ENCODE measurements around the gene NHLRC3. TPM values are rescaled to one million over a fixed set of nuclear protein-coding genes. Genes with fewer than 3 reads are reported as not detected.
"Not testable (repeated sequence)": the region's sequence is repeated elsewhere in the genome, so short reads cannot be mapped to it uniquely, and the experiment has no call there.

The NHLRC3 gene
- total RNA-seq, 1 experiment from 2014 or later = 11.3 TPM

DNA sequence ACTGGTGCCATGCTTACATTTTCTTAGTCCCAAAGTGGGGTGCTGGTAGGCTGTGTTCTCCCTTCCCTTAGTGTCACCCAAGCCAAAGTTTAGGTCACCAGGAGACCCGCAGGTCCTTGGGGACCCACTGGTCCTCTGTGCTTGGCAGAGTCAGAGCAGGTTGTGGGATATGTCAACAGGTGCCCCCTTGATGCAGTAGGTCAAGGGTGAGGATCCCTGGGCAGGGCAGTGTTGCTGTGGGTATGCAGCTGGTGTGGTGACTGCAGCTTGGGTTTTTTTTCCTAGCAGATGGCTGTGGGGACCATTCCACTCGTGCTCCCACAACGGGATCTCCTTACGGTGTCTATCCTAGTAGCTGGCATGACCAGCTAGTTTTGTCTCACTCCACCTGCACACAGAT is 23.7 kb downstream of the NHLRC3 start:
- intact Hi-C loops (cut with micrococcal nuclease) = no loop called here
- Mint-ChIP-seq H3K27ac (ENCODE audit: low read depth, unreplicated experiment) (no peak overlapping the region), H3K4me3 (ENCODE audit: unreplicated experiment) (no peak overlapping the region), H3K9me3 (ENCODE audit: unreplicated experiment) (peaks cover 14% of the 10 kb centered on the region), H3K4me1 (ENCODE audit: insufficient read depth, unreplicated experiment) (no peaks in the 10 kb centered on the region), H3K27me3 (ENCODE audit: insufficient read depth, unreplicated experiment) (no peaks in the 10 kb centered on the region), H3K36me3 (ENCODE audit: insufficient read depth, unreplicated experiment) (peaks cover 4% of the 10 kb centered on the region)
- TF ChIP-seq, protein P1, sequence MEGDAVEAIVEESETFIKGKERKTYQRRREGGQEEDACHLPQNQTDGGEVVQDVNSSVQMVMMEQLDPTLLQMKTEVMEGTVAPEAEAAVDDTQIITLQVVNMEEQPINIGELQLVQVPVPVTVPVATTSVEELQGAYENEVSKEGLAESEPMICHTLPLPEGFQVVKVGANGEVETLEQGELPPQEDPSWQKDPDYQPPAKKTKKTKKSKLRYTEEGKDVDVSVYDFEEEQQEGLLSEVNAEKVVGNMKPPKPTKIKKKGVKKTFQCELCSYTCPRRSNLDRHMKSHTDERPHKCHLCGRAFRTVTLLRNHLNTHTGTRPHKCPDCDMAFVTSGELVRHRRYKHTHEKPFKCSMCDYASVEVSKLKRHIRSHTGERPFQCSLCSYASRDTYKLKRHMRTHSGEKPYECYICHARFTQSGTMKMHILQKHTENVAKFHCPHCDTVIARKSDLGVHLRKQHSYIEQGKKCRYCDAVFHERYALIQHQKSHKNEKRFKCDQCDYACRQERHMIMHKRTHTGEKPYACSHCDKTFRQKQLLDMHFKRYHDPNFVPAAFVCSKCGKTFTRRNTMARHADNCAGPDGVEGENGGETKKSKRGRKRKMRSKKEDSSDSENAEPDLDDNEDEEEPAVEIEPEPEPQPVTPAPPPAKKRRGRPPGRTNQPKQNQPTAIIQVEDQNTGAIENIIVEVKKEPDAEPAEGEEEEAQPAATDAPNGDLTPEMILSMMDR (IDR thresholded peaks at IDR 0.05; ENCODE audit: unreplicated experiment) = no peak
- POLR2A ChIA-PET = no interaction called here
- no TSS peak for BruUV-seq (replicated peaks)
- DNase-seq (ENCODE audit: unreplicated experiment) = no peak
- CTCF ChIA-PET = interaction anchor here (0.6 kb wide), 1 partner anchor 567 kb away, joined by 3 read pairs; no protein-coding TSS in a partner anchor

DNA sequence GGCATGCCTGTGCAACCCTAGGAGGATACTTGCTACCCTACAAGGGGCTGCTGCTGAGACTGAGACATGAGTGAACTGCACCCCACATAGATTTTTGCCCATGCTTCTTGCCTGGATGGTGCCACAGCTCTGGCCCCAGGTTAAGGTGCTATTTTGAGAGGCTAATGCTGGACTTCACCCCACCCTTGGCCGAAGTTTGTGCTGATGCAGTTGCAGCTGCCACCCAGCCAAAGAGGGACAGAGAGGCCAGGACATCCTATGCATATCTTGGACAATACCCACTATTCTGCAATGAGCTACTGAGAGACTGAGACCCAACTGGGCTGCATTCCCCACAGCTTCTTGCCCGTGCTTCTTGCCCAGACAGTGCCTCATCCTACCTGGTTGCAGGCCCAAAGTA is 34.6 kb downstream of the NHLRC3 start:
- H3K9me3 Mint-ChIP-seq (ENCODE audit: unreplicated experiment) = no peaks in the 10 kb centered on the region
- H3K36me3 Mint-ChIP-seq (ENCODE audit: insufficient read depth, unreplicated experiment) = no peaks in the 10 kb centered on the region
- ChIA-PET POLR2A (no interaction called here), CTCF (interaction anchor here (1.2 kb wide), 1 partner anchor 10 kb away, joined by 4 read pairs; no protein-coding TSS in a partner anchor)
- no peak overlapping the region for H3K4me3 Mint-ChIP-seq (ENCODE audit: unreplicated experiment)
- intact Hi-C loops (cut with micrococcal nuclease) = no loop called here
- H3K4me1 Mint-ChIP-seq (ENCODE audit: insufficient read depth, unreplicated experiment) = no peaks in the 10 kb centered on the region
- TF ChIP-seq, protein P1 (IDR thresholded peaks at IDR 0.05; ENCODE audit: unreplicated experiment) = no peak
- H3K27me3 Mint-ChIP-seq (ENCODE audit: insufficient read depth, unreplicated experiment) = peaks cover 56% of the 10 kb centered on the region
- no peak for DNase-seq (ENCODE audit: unreplicated experiment)
- H3K27ac Mint-ChIP-seq (ENCODE audit: low read depth, unreplicated experiment) = no peak overlapping the region
- BruUV-seq (replicated peaks) = no TSS peak

DNA sequence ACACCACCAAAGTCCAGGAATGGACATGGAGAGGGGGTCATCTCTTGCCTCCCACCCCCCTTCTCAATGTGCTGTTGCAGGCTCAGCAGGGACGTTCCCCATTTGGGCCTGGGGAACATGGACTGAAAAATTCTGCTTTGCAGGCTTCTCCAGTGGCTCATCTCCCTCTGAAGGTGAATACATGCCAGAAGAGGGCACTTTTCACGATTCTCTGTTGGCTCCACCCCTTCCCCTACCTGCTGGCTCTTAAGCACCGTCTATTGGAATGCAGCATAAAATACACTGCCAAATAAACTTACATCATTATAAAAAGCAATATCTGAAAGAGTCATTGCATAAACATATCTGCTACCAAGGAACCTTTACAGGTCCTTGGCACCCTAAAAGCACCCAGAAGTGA is 35.7 kb downstream of the NHLRC3 start:
- H3K4me3 Mint-ChIP-seq (ENCODE audit: unreplicated experiment) = no peak overlapping the region
- ChIA-PET CTCF (no interaction called here), POLR2A (interaction anchor here (0.8 kb wide), 1 partner anchor 25 kb away, joined by 4 read pairs; no protein-coding TSS in a partner anchor)
- H3K9me3 Mint-ChIP-seq (ENCODE audit: unreplicated experiment) = no peaks in the 10 kb centered on the region
- no TSS peak for BruUV-seq (replicated peaks)
- H3K4me1 Mint-ChIP-seq (ENCODE audit: insufficient read depth, unreplicated experiment) = no peaks in the 10 kb centered on the region
- H3K36me3 Mint-ChIP-seq (ENCODE audit: insufficient read depth, unreplicated experiment) = no peaks in the 10 kb centered on the region
- intact Hi-C loops (cut with micrococcal nuclease) = no loop called here
- TF ChIP-seq, protein P1 (IDR thresholded peaks at IDR 0.05; ENCODE audit: unreplicated experiment) = no peak
- peaks cover 62% of the 10 kb centered on the region for H3K27me3 Mint-ChIP-seq (ENCODE audit: insufficient read depth, unreplicated experiment)
- DNase-seq (ENCODE audit: unreplicated experiment) = peak; percentile 11
- H3K27ac Mint-ChIP-seq (ENCODE audit: low read depth, unreplicated experiment) = no peak overlapping the region

DNA sequence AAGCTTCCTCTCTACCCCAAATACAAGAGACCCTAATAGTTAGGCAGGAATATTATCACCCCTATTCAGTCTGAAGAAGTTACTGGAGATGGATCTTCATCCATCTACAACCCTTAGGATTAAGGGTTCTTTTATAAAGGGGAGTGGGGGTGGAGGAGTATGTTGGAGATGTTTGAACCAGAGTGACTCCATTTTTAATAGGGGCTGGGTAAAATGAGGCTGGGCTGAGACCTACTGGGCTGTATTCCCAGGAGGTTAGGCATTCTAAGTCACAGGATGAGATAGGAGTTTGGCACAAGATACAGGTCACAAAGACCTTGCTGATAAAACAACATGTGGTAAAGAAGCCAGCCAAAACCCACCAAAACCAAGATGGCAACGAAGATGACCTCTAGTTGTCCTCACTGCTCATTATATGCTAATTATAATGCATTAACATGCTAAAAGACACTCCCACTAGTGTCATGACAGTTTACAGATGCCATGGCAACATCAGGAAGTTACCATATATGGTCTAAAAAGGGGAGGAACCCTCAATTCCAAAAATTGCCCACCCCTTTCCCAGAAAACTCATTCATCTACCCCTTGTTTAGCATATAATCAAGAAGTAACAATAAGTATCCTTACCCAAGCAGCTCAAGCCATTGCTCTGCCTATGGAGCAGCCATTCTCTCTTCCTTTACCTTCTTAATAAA is 48.1 kb downstream of the NHLRC3 start:
- H3K27ac Mint-ChIP-seq (ENCODE audit: low read depth, unreplicated experiment); DNase-seq (ENCODE audit: unreplicated experiment); H3K36me3 Mint-ChIP-seq (ENCODE audit: insufficient read depth, unreplicated experiment); BruUV-seq (replicated peaks); H3K4me3 Mint-ChIP-seq (ENCODE audit: unreplicated experiment); H3K9me3 Mint-ChIP-seq (ENCODE audit: unreplicated experiment); H3K4me1 Mint-ChIP-seq (ENCODE audit: insufficient read depth, unreplicated experiment); POLR2A ChIA-PET; intact Hi-C loops (cut with micrococcal nuclease): not testable (repeated sequence)
- H3K27me3 Mint-ChIP-seq (ENCODE audit: insufficient read depth, unreplicated experiment) = peaks cover 92% of the 10 kb centered on the region
- CTCF ChIA-PET = interaction anchor here (0.6 kb wide), 1 partner anchor 190 kb away, joined by 4 read pairs; no protein-coding TSS in a partner anchor
